GM12865 (cell line): ENCODE measurements around the gene MCOLN1.

Experiments used
- DNase-seq: peaks from one replicate; pipeline ENCODE4 v3.0.0; 2010; ENCODE audit warnings: low read depth
- H3K4me3 ChIP-seq: 2 replicates; pipeline ENCODE4 v1.5.1; 2011; ENCODE audit warnings: mild to moderate bottlenecking, low read depth, low read length, control low read depth
- CTCF ChIP-seq: IDR thresholded peaks from 2 replicates; pipeline ENCODE4 v1.5.1; 2011; ENCODE audit warnings: low read length, control low read depth, low read depth, inconsistent platforms; ENCODE audit not compliant: insufficient read depth; ENCODE audit errors: missing control alignments

Gene MCOLN1

GRCh38 chr19:7529246-7529600, 6.8 kb downstream of the MCOLN1 start:
- no peak for TF ChIP-seq CTCF
- no peak overlapping the region for H3K4me3 ChIP-seq
- no peak for DNase-seq

- no peak for DNase-seq
- H3K4me3 ChIP-seq = no peak overlapping the region
- no peak for TF ChIP-seq CTCF
Observed at GRCh38 chr19:7529610-7530490, 7.4 kb downstream of the MCOLN1 start.

- H3K4me3 ChIP-seq = peak overlapping the region; percentile 92
- DNase-seq = no peak
- no peak for TF ChIP-seq CTCF
Observed at GRCh38 chr19:7533281-7533885, 11.0 kb downstream of the MCOLN1 start.

GRCh38 chr19:7533925-7534480, 11.6 kb downstream of the MCOLN1 start:
- peak; percentile 93 for DNase-seq
- peak overlapping the region; percentile 92 for H3K4me3 ChIP-seq
- no peak for TF ChIP-seq CTCF

- no peak for TF ChIP-seq CTCF
- H3K4me3 ChIP-seq = peak overlapping the region; percentile 92
- DNase-seq = peak; percentile 44
Observed at GRCh38 chr19:7534531-7535046, 12.2 kb downstream of the MCOLN1 start.

GRCh38 chr19:7535047-7535997, 12.9 kb downstream of the MCOLN1 start, which contains the start of gene PNPLA6:
Gene PNPLA6, plus strand, starts transcription at chr19:7535717. Its CDS starts 72 bp downstream, at chr19:7535789.
- peak within 1 kb of the TSS; percentile 92 for H3K4me3 ChIP-seq
- DNase-seq = peak; percentile 95
- no peak for TF ChIP-seq CTCF
